Measurements from ENCODE around the gene CAMK1D. TPM values are rescaled to one million over a fixed set of nuclear protein-coding genes. Genes with fewer than 3 reads are reported as not detected.

The CAMK1D gene
- total RNA-seq, 1 donor from 2014 or later: 1.0 TPM

DNA sequence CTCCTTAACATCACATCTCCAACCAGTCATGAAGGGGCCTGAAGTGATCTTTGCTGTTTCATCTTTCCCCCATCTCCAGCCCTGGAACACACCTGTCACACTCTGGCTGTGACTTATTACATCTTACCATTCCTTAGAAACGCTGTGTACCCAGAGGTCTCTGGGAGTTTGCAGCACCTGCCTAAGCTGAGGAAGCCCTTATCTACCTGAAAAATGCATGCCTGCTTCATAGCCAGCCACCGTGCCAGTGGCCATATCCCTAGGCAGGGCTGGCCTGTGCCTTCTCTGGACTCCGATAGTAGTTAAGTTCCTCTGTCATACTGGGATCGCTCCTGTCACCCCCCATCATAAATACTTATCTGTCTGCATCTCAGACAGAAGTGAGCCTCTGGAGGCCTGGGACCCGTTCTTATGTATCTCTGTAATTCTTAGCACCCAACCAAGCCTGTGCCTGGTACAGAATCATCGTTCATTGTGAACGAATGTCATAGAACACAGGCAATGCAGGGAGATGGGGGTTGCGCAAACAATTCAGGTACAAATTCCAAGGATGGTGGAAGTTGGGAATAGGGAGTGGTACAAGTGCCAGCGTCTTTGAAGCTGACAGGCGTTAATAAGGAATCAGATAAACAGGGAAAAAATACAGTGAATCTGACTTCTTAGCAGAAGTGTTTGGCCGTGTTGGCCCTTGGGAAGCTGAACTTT is 254.6 kb downstream of the CAMK1D start:
- DNase-seq (ENCODE audit: low read depth): no peak
- H3K4me3 ChIP-seq (ENCODE audit: low read depth, low read length): no peak overlapping the region
- TF ChIP-seq, protein P1, sequence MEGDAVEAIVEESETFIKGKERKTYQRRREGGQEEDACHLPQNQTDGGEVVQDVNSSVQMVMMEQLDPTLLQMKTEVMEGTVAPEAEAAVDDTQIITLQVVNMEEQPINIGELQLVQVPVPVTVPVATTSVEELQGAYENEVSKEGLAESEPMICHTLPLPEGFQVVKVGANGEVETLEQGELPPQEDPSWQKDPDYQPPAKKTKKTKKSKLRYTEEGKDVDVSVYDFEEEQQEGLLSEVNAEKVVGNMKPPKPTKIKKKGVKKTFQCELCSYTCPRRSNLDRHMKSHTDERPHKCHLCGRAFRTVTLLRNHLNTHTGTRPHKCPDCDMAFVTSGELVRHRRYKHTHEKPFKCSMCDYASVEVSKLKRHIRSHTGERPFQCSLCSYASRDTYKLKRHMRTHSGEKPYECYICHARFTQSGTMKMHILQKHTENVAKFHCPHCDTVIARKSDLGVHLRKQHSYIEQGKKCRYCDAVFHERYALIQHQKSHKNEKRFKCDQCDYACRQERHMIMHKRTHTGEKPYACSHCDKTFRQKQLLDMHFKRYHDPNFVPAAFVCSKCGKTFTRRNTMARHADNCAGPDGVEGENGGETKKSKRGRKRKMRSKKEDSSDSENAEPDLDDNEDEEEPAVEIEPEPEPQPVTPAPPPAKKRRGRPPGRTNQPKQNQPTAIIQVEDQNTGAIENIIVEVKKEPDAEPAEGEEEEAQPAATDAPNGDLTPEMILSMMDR (conservative IDR thresholded peaks at IDR 0.05; ENCODE audit: low read depth, low read length): no peak

DNA sequence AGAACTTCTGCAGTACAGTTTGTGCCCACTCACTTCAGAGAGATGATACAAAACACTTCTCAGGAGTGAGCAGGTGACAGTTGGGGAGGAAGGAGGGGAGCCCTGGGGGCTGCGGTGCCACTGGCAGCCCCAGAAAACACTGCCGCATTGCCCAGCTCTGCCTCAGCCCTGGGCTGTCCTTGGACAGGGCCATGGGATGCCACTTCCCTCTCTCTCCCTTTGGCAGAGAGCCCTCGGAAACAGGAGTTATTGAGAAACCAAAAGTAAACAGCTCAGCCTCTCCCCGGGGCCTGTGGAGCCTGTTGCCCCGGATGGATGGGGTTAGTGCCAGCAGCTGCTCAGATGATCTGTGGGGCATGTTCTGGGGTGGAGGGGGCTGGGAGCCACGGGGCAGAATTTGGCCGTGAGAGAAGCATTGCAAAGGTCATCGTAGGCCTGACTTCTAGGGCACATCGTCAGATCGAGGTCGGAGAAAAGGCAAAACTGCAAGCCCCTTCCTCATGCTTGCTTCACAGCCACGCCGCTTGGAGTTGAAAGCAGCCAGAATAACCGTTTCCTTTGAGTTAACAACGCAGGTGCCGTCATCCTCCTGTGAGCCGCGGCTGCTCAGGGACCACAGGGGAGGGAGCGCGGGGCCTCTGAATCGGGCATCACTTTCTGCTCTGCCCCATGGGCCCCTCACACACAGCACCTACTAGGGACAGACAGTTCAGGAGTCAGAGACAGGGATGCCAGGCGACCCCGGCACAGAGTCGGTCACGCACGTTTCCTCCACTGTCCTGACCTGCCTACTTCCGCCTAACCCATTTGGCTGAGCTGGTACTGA is 256.4 kb downstream of the CAMK1D start:
- DNase-seq (ENCODE audit: low read depth): peak; percentile 41
- H3K4me3 ChIP-seq (ENCODE audit: low read depth, low read length): peak overlapping the region; percentile 47
- TF ChIP-seq, protein P1 (conservative IDR thresholded peaks at IDR 0.05; ENCODE audit: low read depth, low read length): no peak

DNA sequence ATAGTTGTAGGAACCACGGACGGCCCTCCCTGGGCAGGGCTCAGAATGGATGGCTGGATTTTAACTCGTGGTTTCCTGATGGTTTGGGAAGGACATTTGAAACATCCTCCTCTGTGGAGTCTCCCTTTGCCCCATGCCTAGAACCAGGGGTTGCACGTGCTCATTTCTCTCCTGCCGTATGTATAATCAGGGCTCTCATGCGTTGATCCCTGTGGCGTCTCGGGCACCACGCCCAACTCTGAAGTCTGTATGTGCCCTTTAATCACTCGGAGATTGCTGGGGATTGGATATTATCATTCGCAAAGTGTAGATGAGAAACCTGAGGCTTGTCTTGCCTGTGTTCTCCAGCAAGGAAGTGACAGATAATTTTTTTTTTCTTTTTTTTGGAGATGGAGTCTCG is 257.1 kb downstream of the CAMK1D start:
- TF ChIP-seq, protein P1 (conservative IDR thresholded peaks at IDR 0.05; ENCODE audit: low read depth, low read length): no peak
- H3K4me3 ChIP-seq (ENCODE audit: low read depth, low read length): peak overlapping the region; percentile 47
- DNase-seq (ENCODE audit: low read depth): no peak

DNA sequence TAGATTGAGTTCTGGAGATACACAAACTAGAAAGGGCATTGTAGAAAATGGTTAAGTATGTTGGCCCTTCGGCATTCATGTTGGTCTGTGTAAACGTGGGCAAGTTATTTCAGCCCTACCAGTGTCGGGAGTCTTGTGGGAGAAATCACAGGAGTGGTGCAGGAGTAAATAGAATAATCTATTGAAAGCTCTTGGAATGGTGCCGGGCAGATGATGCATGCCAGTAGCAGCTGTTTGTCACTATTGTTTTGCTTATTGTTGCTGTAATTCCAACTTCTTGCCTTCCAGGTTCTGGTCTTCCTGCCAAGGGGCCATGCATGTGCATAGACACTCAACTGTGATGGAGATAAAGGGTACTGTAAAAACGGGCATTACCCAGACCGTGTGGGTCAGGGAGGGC is 259.4 kb downstream of the CAMK1D start:
- TF ChIP-seq, protein P1 (conservative IDR thresholded peaks at IDR 0.05; ENCODE audit: low read depth, low read length): no peak
- no peak for DNase-seq (ENCODE audit: low read depth)
- H3K4me3 ChIP-seq (ENCODE audit: low read depth, low read length): no peak overlapping the region

DNA sequence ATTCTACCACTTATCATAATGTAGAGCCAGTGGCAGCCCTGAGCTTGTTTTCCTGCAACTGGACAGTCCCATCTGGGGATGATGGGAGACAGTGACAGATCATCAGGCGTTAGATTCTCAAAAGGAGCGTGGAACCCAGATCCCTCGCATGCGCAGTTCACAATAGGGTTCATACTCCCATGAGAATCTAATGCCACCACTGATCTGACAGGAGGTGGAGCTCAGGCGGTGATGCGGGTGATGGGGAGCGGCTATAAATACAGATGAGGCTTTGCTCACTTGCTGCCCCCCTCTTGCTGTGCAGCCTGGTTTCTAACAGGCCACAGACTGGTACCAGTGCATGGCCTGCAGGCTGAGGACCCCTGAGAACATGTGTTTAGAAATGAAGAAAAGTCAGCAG is 260.1 kb downstream of the CAMK1D start:
- TF ChIP-seq, protein P1 (conservative IDR thresholded peaks at IDR 0.05; ENCODE audit: low read depth, low read length): no peak
- H3K4me3 ChIP-seq (ENCODE audit: low read depth, low read length): no peak overlapping the region
- DNase-seq (ENCODE audit: low read depth): no peak

DNA sequence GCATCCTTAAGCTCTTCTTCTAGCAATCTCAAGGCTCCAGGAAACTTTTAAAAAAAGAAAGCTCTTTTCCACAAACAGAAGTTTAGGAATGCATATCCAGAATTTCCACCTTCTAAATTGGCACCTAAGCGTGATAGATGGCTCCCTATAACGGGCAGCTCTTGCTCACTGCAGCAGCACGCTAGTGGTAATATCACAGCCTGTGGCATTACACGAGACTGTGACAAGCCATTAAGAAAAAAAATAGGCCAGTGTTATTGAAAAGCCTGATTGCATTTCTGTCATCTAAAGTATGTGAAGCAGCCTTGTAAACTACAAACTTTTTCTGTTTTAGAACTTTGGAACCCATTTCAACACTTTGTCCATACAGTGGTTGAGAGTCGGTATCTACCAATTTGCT is 263.8 kb downstream of the CAMK1D start:
- TF ChIP-seq, protein P1 (conservative IDR thresholded peaks at IDR 0.05; ENCODE audit: low read depth, low read length): no peak
- DNase-seq (ENCODE audit: low read depth): no peak
- no peak overlapping the region for H3K4me3 ChIP-seq (ENCODE audit: low read depth, low read length)

Data from epithelial cell of proximal tubule (primary cell).